Neural cell (in vitro differentiated cells): Measurements from ENCODE around the gene PSG2.
"Not testable (repeated sequence)": the region's sequence is repeated elsewhere in the genome, so short reads cannot be mapped to it uniquely, and the experiment has no call there.

Experiments
- CTCF ChIP-seq: fragments of 450-650 bp; IDR thresholded peaks from 2 replicates; pipeline ENCODE4 v1.5.1; 2014; ENCODE audit warnings: antibody characterized with exemption, mild to moderate bottlenecking, moderate library complexity; ENCODE audit not compliant: poor library complexity, severe bottlenecking
- EP300 ChIP-seq: fragments of 450-650 bp; conservative IDR thresholded peaks from 2 replicates; pipeline ENCODE4 v1.6.1; 2014; ENCODE audit warnings: antibody characterized with exemption, mild to moderate bottlenecking, moderate library complexity; ENCODE audit not compliant: poor library complexity, severe bottlenecking
- EZH2 ChIP-seq: fragments of 200-600, 300-800 bp; shearing (Covaris generic), sonication (generic); IDR thresholded peaks from 2 replicates; pipeline ENCODE4 v1.6.1; 2014; ENCODE audit warnings: antibody characterized with exemption, low read length, borderline replicate concordance, mild to moderate bottlenecking; ENCODE audit not compliant: insufficient read depth, poor library complexity, severe bottlenecking
- MXI1 ChIP-seq: fragments of 450-650 bp; conservative IDR thresholded peaks from 2 replicates; pipeline ENCODE4 v1.6.1; 2014; ENCODE audit warnings: antibody characterized with exemption, mild to moderate bottlenecking; ENCODE audit not compliant: poor library complexity, severe bottlenecking
- POLR2AphosphoS5 ChIP-seq: IDR thresholded peaks from 2 replicates; pipeline ENCODE4 v1.6.1; 2012
- RAD21 ChIP-seq: fragments of 450-650 bp; conservative IDR thresholded peaks from 2 replicates; pipeline ENCODE4 v1.6.1; 2014; ENCODE audit warnings: antibody characterized with exemption, mild to moderate bottlenecking, moderate library complexity
- SMC3 ChIP-seq: fragments of 450-650 bp; conservative IDR thresholded peaks from 2 replicates; pipeline ENCODE4 v1.6.1; 2014; ENCODE audit warnings: antibody characterized with exemption, mild to moderate bottlenecking, moderate library complexity; ENCODE audit not compliant: poor library complexity
- TAF1 ChIP-seq: IDR thresholded peaks from 2 replicates; pipeline ENCODE4 v1.6.1; 2012; ENCODE audit warnings: low read depth
- TF ChIP-seq, protein P1 (sequence below): IDR thresholded peaks from 2 replicates; pipeline ENCODE4 v1.6.1; 2012; ENCODE audit warnings: borderline replicate concordance

GRCh38 chr19:43084196-43084832 lies 1.8 kb upstream of the PSG2 start:
- TF ChIP-seq EP300, MXI1, CTCF, TAF1, RAD21, POLR2AphosphoS5, SMC3, EZH2: not testable (repeated sequence)
- TF ChIP-seq, protein P1, sequence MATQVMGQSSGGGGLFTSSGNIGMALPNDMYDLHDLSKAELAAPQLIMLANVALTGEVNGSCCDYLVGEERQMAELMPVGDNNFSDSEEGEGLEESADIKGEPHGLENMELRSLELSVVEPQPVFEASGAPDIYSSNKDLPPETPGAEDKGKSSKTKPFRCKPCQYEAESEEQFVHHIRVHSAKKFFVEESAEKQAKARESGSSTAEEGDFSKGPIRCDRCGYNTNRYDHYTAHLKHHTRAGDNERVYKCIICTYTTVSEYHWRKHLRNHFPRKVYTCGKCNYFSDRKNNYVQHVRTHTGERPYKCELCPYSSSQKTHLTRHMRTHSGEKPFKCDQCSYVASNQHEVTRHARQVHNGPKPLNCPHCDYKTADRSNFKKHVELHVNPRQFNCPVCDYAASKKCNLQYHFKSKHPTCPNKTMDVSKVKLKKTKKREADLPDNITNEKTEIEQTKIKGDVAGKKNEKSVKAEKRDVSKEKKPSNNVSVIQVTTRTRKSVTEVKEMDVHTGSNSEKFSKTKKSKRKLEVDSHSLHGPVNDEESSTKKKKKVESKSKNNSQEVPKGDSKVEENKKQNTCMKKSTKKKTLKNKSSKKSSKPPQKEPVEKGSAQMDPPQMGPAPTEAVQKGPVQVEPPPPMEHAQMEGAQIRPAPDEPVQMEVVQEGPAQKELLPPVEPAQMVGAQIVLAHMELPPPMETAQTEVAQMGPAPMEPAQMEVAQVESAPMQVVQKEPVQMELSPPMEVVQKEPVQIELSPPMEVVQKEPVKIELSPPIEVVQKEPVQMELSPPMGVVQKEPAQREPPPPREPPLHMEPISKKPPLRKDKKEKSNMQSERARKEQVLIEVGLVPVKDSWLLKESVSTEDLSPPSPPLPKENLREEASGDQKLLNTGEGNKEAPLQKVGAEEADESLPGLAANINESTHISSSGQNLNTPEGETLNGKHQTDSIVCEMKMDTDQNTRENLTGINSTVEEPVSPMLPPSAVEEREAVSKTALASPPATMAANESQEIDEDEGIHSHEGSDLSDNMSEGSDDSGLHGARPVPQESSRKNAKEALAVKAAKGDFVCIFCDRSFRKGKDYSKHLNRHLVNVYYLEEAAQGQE = not testable (repeated sequence)
